ENCODE measurements around the gene LRRC7. TPM values are rescaled to one million over a fixed set of nuclear protein-coding genes. Genes with fewer than 3 reads are reported as not detected.

LRRC7 gene
- total and polyA plus RNA-seq, 2 of the 8 experiments (the other 6 are each of a cell fraction or from before 2014, with no cell fraction given), result 0.03 to 0.17 TPM

DNA sequence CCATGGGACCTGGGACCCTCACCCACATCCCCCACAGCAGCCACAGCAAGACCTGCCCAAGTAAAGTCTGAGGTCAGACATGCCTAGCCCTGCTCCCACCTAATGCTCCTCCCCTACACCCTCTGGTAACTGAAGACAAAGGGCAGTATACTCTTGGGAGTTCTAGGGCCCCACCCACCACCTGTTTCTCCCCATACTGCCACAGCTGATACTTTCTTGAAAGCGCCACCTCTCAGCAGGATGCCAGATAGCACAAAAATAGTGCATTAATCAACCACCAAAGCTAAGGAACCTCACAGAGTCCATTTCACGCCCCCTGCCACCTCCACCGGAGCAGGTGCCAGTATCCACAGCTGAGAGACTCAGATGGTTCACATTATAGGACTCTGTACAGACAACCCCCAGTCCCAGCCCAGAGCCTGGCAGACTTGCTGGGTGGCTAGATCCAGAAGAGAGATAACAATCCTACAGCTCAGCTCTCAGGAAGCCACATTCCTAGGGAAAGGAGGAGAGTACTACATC lies 399.6 kb downstream of the LRRC7 start (continued):
- TF ChIP-seq, protein P1, sequence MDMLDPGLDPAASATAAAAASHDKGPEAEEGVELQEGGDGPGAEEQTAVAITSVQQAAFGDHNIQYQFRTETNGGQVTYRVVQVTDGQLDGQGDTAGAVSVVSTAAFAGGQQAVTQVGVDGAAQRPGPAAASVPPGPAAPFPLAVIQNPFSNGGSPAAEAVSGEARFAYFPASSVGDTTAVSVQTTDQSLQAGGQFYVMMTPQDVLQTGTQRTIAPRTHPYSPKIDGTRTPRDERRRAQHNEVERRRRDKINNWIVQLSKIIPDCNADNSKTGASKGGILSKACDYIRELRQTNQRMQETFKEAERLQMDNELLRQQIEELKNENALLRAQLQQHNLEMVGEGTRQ (IDR thresholded peaks at IDR 0.05; ENCODE audit: low read length), result no peak
